ENCODE results near the gene TMEM175.
"Not testable (repeated sequence)": the region's sequence is repeated elsewhere in the genome, so short reads cannot be mapped to it uniquely, and the experiment has no call there.

The TMEM175 gene

DNA sequence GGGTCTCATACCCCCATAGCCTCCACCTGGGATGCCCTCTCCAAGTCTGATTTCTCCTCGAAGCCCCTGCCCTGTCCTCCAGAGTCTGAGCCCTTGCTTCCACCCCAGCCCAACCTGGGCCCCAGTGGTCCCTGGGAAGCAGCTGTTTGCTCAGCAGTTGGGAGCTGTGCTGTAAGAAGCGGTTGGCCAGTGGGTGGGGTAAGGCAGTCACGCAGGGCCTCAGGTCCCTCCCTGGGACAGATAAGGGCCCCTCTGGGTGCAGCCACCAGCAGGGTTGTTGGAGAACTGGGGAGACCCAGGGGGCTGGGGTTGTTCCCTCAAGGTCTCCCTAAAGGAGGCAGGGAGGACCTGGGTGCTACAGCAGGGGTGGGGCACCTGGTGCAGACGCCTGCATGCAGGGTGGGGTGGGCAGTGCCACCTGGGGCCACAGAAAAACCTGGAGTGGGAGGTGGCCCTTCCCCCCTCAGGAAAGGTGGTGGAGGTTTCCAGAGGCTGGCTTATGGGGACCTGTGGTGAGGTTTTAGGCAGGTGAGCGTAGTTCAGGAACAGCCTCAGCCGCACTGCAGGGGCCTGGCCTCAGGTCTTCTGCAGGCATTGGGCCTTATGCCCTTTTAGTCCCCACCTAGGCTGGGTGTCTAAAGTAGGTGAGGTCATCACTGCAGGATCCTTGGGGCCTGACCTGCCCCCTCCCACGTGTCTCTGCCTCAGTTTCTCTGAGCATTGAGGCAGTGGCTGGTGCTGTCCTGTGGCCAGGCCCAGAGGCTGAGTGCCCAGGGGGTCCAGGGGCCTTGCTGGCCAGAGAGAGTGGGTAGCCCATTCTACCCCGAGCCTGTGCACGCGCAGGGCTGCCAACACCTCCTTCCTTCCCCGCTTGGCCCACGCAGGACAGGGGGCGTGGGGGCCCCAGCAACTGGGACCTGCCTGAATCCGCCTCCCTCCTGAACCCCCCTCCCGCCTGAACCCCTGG is 64.1 kb downstream of the TMEM175 start:
- TF ChIP-seq, protein P1, sequence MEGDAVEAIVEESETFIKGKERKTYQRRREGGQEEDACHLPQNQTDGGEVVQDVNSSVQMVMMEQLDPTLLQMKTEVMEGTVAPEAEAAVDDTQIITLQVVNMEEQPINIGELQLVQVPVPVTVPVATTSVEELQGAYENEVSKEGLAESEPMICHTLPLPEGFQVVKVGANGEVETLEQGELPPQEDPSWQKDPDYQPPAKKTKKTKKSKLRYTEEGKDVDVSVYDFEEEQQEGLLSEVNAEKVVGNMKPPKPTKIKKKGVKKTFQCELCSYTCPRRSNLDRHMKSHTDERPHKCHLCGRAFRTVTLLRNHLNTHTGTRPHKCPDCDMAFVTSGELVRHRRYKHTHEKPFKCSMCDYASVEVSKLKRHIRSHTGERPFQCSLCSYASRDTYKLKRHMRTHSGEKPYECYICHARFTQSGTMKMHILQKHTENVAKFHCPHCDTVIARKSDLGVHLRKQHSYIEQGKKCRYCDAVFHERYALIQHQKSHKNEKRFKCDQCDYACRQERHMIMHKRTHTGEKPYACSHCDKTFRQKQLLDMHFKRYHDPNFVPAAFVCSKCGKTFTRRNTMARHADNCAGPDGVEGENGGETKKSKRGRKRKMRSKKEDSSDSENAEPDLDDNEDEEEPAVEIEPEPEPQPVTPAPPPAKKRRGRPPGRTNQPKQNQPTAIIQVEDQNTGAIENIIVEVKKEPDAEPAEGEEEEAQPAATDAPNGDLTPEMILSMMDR (IDR thresholded peaks at IDR 0.05), result no peak
- Histone ChIP-seq H3K4me1 (peaks cover 0 to 15% (median 14%) of the 10 kb centered on the region in 4 donors), H3K9me3 (no peaks in the 10 kb centered on the region), H3K4me3 (no peak overlapping the region), H3K27me3 (peaks cover 0 to 56% of the 10 kb centered on the region in 2 donors), H3K36me3 (peaks cover 0 to 14% (median 4%) of the 10 kb centered on the region in 3 donors), H3K27ac (no peak overlapping the region)
- intact Hi-C loops (cut with DNase I; ENCODE audit: low total_unique reads), result no loop called here
- no peak for DNase-seq

- H3K27me3 ChIP-seq, result peaks cover 0 to 62% of the 10 kb centered on the region in 2 donors
- H3K4me1 ChIP-seq, result peaks cover 0 to 19% (median 15%) of the 10 kb centered on the region in 4 donors
- H3K4me3 ChIP-seq, result peak overlapping the region in 1 of 2 donors; percentile 35
- H3K9me3 ChIP-seq, result no peaks in the 10 kb centered on the region
- H3K27ac ChIP-seq, result no peak overlapping the region
- peaks cover 0 to 7% (median 0%) of the 10 kb centered on the region in 3 donors for H3K36me3 ChIP-seq
- TF ChIP-seq, protein P1 (IDR thresholded peaks at IDR 0.05), result no peak
- intact Hi-C loops (cut with DNase I; ENCODE audit: low total_unique reads), result no loop called here
- DNase-seq, result no peak
These were observed 64.7 kb downstream of the TMEM175 start for GRCh38 chr4:996997-997374.

DNA sequence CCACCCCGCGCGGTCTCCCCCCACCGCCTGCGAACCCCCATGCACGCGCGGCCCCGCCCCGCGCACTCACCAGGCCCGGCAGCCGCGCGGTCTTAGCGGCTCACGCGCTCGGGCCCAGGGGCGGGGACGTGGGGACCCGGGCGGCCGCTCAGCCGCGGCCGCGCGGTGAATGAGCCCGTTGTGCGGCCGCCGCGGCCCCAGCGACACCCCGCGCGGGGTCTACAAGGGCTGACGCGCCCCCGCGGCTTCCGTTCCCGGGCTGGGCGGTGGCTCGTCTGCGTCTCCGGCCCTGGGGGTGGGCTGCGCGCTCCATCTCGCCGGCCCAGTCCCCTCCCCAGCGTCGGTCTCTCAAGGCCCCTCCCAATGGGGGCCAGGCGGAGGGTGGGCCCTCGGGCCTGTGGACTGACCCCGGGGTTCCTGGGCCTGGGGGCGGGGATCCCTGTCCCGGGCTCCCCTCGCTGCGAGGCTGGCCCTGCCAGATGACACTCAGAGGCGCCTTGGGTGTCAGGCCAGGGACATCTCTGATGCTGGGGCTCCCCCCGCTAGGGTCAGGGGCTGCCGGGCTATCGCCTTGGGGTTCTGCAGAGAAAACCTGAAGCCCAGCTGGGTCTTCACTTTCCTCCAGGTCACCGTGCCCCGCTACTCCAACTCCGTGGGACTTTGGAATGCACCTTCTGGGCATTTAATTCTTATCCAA is 65.3 kb downstream of the TMEM175 start:
- intact Hi-C loops (cut with DNase I; ENCODE audit: low total_unique reads), result no loop called here
- Histone ChIP-seq H3K27ac (no peak overlapping the region), H3K36me3 (peaks cover 0 to 4% (median 0%) of the 10 kb centered on the region in 3 donors), H3K27me3 (peaks cover 0 to 68% of the 10 kb centered on the region in 2 donors), H3K4me3 (peak overlapping the region; percentile 14 to 35), H3K9me3 (no peaks in the 10 kb centered on the region), H3K4me1 (peaks cover 0 to 24% (median 20%) of the 10 kb centered on the region in 4 donors)
- DNase-seq, result no peak
- TF ChIP-seq, protein P1 (IDR thresholded peaks at IDR 0.05), result no peak

DNA sequence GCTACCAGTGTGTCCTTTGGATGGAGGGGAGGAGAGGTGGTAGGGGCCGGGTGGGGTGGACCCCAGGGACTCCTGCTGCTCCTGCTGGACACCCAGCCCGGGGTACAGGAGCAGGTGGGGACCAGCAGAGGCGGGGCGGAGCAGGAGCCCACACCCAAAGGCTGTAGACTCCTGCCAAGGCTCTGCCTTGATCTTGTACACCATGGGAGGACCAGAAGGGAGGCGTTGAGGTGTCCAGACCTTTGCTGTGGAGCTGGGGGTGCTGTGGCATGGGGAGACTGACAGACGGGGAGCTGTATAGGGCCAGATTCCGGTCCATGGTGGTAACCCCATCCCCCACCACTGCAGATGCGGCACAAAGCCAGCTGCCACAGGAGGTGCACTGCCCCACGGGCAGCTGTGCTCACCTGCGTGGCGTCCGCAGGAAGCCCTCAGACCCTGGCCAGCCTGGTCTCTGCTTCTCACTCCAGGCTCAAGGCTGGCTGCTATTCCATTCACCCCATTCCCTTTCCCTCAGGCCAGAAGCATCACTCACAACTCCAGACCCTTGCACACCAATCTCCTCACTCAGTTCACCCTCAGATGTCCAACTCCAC is 65.9 kb downstream of the TMEM175 start:
- no peak for DNase-seq
- Histone ChIP-seq H3K36me3 (no peaks in the 10 kb centered on the region), H3K4me3 (no peak overlapping the region), H3K4me1 (peaks cover 0 to 31% (median 27%) of the 10 kb centered on the region in 4 donors), H3K27me3 (peaks cover 5 to 74% of the 10 kb centered on the region in 2 donors), H3K27ac (no peak overlapping the region), H3K9me3 (no peaks in the 10 kb centered on the region)
- TF ChIP-seq, protein P1 (IDR thresholded peaks at IDR 0.05), result no peak
- intact Hi-C loops (cut with DNase I; ENCODE audit: low total_unique reads), result no loop called here

DNA sequence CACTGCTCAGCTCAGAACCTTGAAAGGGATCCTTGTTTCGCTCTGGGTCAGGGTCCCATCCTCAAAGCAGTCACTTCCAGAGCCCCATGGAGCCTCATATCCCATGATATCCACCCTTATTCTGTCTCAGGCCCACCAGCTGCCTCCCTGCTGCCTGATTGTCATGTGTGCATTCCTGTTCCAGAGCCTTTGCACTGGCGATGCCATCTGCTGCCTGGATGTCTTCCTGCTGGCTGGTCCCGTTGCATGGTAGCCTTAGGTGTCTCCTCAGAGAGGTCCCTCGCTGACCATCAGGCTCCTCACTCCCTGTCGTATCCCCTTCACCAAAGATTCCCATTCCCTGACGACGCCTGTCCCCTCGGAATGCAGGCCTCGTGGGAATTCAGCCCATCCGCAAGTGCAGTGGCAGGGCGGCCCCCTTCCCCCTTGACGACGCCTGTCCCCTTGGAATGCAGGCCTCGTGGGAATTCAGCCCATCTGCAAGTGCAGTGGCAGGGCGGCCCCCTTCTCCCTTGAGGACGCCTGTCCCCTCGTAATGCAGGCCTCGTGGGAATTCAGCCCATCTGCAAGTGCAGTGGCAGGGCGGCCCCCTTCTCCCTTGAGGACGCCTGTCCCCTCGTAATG is 67.1 kb downstream of the TMEM175 start:
- Histone ChIP-seq H3K4me1 (peaks cover 0 to 37% (median 30%) of the 10 kb centered on the region in 4 donors), H3K27me3 (peaks cover 7 to 86% of the 10 kb centered on the region in 2 donors)
- H3K9me3 ChIP-seq; H3K36me3 ChIP-seq; H3K4me3 ChIP-seq; intact Hi-C loops (cut with DNase I; ENCODE audit: low total_unique reads); H3K27ac ChIP-seq; DNase-seq: not testable (repeated sequence)

All from tibial artery (tissue), 4 donors.